Vagina (tissue), 2 donors: ENCODE results near the gene GPN2. TPM values are rescaled to one million over a fixed set of nuclear protein-coding genes. Genes with fewer than 3 reads are reported as not detected.

Source experiments
- DNase-seq, 2 donors: peaks; one replicate each; pipeline ENCODE4 v3.0.0-alpha.2; 2017; ENCODE audit errors: extremely low spot score in 2 of 2
- H3K27ac ChIP-seq: fragments of 200-600 bp; sonication (generic); one replicate; pipeline ENCODE4 v1.5.1; 2019
- H3K27me3 ChIP-seq: fragments of 200-600 bp; sonication (generic); one replicate; pipeline ENCODE4 v1.5.1; 2019
- H3K36me3 ChIP-seq, 2 donors: fragments of 200-600 bp; sonication (generic); one replicate each; pipeline ENCODE4 v1.5.1; 2017 to 2019
- H3K4me1 ChIP-seq: fragments of 200-600 bp; sonication (generic); one replicate; pipeline ENCODE4 v1.5.1; 2019
- H3K4me3 ChIP-seq, 2 donors: fragments of 200-600 bp; sonication (generic); 1 replicate in 1 of 2; 2 replicates in 1 of 2; pipeline ENCODE4 v1.5.1; 2016 to 2019
- H3K9me3 ChIP-seq: fragments of 200-600 bp; sonication (generic); one replicate; pipeline ENCODE4 v1.5.1; 2019
- POLR2A ChIP-seq, 2 donors: fragments of 450-650 bp; IDR thresholded peaks; one replicate each; pipeline ENCODE4 v1.6.1; 2017; ENCODE audit warnings: antibody characterized with exemption in 2 of 2, mild to moderate bottlenecking in 2 of 2, moderate library complexity in 2 of 2
- POLR2AphosphoS5 ChIP-seq, 2 donors: sonication (generic); formaldehyde crosslinking; IDR thresholded peaks; one replicate each; pipeline ENCODE4 v1.9.0; 2017; ENCODE audit warnings: antibody characterized with exemption in 2 of 2, mild to moderate bottlenecking in 2 of 2, low read depth in 1 of 2; ENCODE audit not compliant: insufficient read depth in 1 of 2
- intact Hi-C: fragments of 100-400 bp; cut with DNase I; formaldehyde crosslinking; loops from one replicate; pipeline ENCODE4 v1.15.1; 2023
- total RNA-seq: library from RNA; depleted of rRNA; stranded (reverse); fragments of >200 nt; gene quantifications from one replicate; pipeline ENCODE4 v1.2.3, GENCODE V29; 2016
- TF ChIP-seq, protein P1 (sequence below), 3 experiments: fragments of 450-650 bp in 2 of 3; fragments of 200-600 bp in 1 of 3; sonication (generic) in 1 of 3; IDR thresholded peaks; one replicate each; pipeline ENCODE4 v1.5.1; 2017 to 2019; ENCODE audit warnings: antibody characterized with exemption in 3 of 3, mild to moderate bottlenecking in 2 of 3, moderate library complexity in 2 of 3

Gene GPN2
- total RNA-seq, 1 donor from 2014 or later = 11.5 TPM

DNA sequence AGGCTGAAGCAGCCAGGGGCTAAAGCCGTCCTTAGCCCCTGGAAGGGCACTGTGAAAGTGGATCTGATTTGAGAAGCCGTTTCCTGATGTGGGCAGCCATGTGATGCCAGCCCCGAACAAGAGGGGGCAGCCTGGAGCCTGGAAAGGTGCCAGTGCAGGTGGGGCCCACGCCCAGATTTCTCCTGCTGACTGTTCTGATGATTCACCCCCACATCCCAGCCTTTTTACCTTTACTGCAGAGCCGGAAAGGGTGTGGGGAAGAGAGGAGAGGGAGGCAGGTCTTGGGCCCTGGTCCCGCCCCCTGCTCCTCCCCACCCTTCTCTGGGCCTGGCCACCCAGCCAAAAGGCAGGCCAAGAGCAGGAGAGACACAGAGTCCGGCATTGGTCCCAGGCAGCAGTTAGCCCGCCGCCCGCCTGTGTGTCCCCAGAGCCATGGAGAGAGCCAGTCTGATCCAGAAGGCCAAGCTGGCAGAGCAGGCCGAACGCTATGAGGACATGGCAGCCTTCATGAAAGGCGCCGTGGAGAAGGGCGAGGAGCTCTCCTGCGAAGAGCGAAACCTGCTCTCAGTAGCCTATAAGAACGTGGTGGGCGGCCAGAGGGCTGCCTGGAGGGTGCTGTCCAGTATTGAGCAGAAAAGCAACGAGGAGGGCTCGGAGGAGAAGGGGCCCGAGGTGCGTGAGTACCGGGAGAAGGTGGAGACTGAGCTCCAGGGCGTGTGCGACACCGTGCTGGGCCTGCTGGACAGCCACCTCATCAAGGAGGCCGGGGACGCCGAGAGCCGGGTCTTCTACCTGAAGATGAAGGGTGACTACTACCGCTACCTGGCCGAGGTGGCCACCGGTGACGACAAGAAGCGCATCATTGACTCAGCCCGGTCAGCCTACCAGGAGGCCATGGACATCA is 27.1 kb downstream of the GPN2 start, which contains the start of gene SFN:
Gene SFN (plus strand): TSS at position 369 of the 904 bp plus-strand sequence. CDS start 64 bp downstream, at position 433.
- no peaks in the 10 kb centered on the region for H3K9me3 ChIP-seq
- no peaks in the 10 kb centered on the region for H3K27me3 ChIP-seq
- intact Hi-C loops = no loop called here
- H3K4me1 ChIP-seq = peaks cover 41% of the 10 kb centered on the region
- peak within 1 kb of the TSS; percentile 48 to 67 for H3K4me3 ChIP-seq
- H3K27ac ChIP-seq = peak within 1 kb of the TSS; percentile 98
- TF ChIP-seq POLR2A (IDR thresholded peaks at IDR 0.05) (peak in 1 of 2 donors; percentile 41), POLR2AphosphoS5 (IDR thresholded peaks at IDR 0.05; ENCODE audit: insufficient read depth in 1 of 2, low read depth in 1 of 2) (peak; percentile 60 to 88)
- TF ChIP-seq, protein P1, sequence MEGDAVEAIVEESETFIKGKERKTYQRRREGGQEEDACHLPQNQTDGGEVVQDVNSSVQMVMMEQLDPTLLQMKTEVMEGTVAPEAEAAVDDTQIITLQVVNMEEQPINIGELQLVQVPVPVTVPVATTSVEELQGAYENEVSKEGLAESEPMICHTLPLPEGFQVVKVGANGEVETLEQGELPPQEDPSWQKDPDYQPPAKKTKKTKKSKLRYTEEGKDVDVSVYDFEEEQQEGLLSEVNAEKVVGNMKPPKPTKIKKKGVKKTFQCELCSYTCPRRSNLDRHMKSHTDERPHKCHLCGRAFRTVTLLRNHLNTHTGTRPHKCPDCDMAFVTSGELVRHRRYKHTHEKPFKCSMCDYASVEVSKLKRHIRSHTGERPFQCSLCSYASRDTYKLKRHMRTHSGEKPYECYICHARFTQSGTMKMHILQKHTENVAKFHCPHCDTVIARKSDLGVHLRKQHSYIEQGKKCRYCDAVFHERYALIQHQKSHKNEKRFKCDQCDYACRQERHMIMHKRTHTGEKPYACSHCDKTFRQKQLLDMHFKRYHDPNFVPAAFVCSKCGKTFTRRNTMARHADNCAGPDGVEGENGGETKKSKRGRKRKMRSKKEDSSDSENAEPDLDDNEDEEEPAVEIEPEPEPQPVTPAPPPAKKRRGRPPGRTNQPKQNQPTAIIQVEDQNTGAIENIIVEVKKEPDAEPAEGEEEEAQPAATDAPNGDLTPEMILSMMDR (IDR thresholded peaks at IDR 0.05) = no peak
- no peaks in the 10 kb centered on the region for H3K36me3 ChIP-seq
- DNase-seq = no peak

DNA sequence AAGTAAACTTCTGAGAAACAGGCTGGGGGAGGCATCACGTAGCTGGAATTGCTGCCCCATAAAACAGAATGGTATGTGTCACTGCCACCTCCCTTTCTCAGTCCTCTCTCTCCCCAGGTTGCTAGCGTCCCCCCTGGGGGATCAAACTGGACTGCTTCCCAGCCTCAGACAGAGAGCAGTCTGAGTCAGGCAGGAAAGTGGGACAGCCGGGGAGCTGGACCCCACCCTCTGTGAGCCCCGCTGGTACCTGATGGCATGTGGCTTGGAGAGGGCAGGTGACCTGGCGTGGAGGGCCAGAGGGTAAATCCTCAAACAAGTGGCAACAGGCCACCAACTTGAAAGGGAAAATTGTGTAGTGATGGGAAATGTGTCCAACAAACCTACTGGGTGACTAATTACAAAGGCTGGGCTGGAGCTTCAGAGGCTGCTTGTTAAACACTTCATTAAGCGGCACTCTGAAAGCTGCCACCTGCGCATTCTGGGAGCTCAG is 28.1 kb downstream of the GPN2 start:
- no peak overlapping the region for H3K4me3 ChIP-seq
- TF ChIP-seq POLR2AphosphoS5 (IDR thresholded peaks at IDR 0.05; ENCODE audit: insufficient read depth in 1 of 2, low read depth in 1 of 2) (peak in 1 of 2 donors; percentile 44), POLR2A (IDR thresholded peaks at IDR 0.05) (no peak)
- TF ChIP-seq, protein P1 (IDR thresholded peaks at IDR 0.05) = no peak
- no peaks in the 10 kb centered on the region for H3K36me3 ChIP-seq
- H3K27ac ChIP-seq = peak overlapping the region; percentile 98
- DNase-seq = no peak
- no peaks in the 10 kb centered on the region for H3K27me3 ChIP-seq
- no peaks in the 10 kb centered on the region for H3K9me3 ChIP-seq
- peaks cover 51% of the 10 kb centered on the region for H3K4me1 ChIP-seq
- intact Hi-C loops = no loop called here

DNA sequence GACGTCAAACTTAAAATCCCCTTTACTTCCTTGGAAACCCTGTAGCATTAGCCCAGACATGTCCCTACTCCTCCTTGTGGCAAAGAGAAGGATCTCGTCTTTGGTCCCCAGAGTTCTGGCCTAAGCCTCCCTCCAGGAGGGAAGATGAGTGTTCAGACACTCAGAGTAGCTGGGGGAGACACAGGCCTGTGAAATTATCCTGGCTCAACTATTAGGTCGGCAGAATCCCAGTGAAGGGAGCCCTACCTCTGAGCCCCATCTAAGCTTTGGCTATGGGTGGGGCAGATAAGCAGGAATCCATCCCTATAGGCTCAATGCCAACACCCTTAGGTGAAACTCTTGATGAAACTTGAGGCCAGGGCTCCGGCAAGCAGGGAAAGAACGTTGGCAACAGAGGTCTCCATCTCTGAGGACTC is 28.8 kb downstream of the GPN2 start:
- Histone ChIP-seq H3K4me3 (no peak overlapping the region), H3K27ac (peak overlapping the region; percentile 98), H3K27me3 (no peaks in the 10 kb centered on the region), H3K36me3 (no peaks in the 10 kb centered on the region), H3K4me1 (peaks cover 57% of the 10 kb centered on the region), H3K9me3 (no peaks in the 10 kb centered on the region)
- intact Hi-C loops = no loop called here
- DNase-seq = no peak
- TF ChIP-seq POLR2AphosphoS5 (IDR thresholded peaks at IDR 0.05; ENCODE audit: insufficient read depth in 1 of 2, low read depth in 1 of 2) (no peak), POLR2A (IDR thresholded peaks at IDR 0.05) (no peak)
- TF ChIP-seq, protein P1 (IDR thresholded peaks at IDR 0.05) = no peak

DNA sequence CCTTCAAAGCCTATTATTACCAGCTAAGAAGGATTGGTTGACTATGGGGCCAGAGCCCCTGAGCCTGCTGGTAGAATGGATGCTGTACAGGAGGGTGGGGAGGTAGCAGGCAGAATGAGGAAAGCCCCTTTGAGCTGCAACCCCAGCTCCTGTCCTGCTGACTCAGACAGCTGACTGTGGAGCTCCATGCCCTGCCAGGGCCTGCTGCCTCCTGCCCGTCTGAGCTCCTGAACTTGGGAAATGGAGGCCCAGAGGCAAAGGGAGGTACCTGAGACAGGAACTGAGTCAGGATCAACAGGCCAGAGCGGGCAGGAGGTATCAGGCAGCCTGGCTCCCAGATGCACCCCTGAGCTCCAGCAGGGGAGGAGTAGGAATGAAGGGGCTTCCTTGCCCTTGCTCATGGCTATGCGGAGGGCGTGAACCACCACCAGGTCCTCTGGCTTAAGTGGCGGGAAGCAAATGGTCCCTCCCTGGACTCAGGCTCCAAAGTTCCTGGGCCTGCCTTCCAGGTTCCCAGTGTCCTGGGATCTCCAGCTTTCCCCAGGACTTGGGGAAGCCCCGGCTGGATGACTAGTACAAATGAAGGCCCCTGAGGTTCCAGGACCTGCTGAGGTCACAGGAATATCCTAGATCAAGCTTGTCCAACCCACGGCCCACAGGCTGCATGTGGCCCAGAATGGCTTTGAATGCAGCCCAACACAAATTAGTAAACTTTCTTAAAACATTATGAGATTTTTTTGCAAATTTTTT is 31.0 kb downstream of the GPN2 start:
- no peak overlapping the region for H3K4me3 ChIP-seq
- TF ChIP-seq POLR2AphosphoS5 (IDR thresholded peaks at IDR 0.05; ENCODE audit: insufficient read depth in 1 of 2, low read depth in 1 of 2) (peak in 1 of 2 donors; percentile 59), POLR2A (IDR thresholded peaks at IDR 0.05) (no peak)
- TF ChIP-seq, protein P1 (IDR thresholded peaks at IDR 0.05) = no peak
- H3K36me3 ChIP-seq = peaks cover 0 to 2% of the 10 kb centered on the region in 2 donors
- intact Hi-C loops = no loop called here
- peaks cover 59% of the 10 kb centered on the region for H3K4me1 ChIP-seq
- H3K27me3 ChIP-seq = no peaks in the 10 kb centered on the region
- H3K27ac ChIP-seq = peak overlapping the region; percentile 98
- no peak for DNase-seq
- no peaks in the 10 kb centered on the region for H3K9me3 ChIP-seq
